CD14-positive monocyte (primary cell): Measurements from ENCODE around the gene LAYN. TPM values are rescaled to one million over a fixed set of nuclear protein-coding genes. Genes with fewer than 3 reads are reported as not detected.

Source experiments
- DNase-seq, 3 donors: peaks; one replicate each; pipeline ENCODE4 v3.0.0-alpha.2; 2011 to 2022
- H2AFZ ChIP-seq: 2 replicates; pipeline ENCODE4 v1.6.0; 2012; ENCODE audit warnings: mild to moderate bottlenecking, low read depth, low read length, inconsistent platforms; ENCODE audit not compliant: insufficient read depth, poor library complexity, severe bottlenecking
- H3K27ac ChIP-seq, 2 donors: 1 replicate in 1 of 2; 2 replicates in 1 of 2; pipeline ENCODE4 v1.5.1; 2012 to 2013; ENCODE audit warnings: low read length in 2 of 2, control low read depth in 1 of 2, inconsistent platforms in 1 of 2, low read depth in 1 of 2, mild to moderate bottlenecking in 1 of 2
- H3K27me3 ChIP-seq, 2 donors: one replicate each; pipeline versions ENCODE4 v1.6.0 to v1.6.1; 2011 to 2013; ENCODE audit warnings: low read length in 2 of 2; ENCODE audit not compliant: control insufficient read depth in 2 of 2, insufficient read depth in 2 of 2
- H3K36me3 ChIP-seq, 2 donors: replicated peaks in 1 of 2; 1 replicate in 1 of 2; 2 replicates in 1 of 2; pipeline versions ENCODE4 v1.5.1 to v1.6.1; 2012 to 2013; ENCODE audit warnings: low read length in 2 of 2, control low read depth in 1 of 2, inconsistent platforms in 1 of 2, mild to moderate bottlenecking in 1 of 2; ENCODE audit not compliant: insufficient read depth in 2 of 2, control insufficient read depth in 1 of 2
- H3K4me1 ChIP-seq, 2 donors: 1 replicate in 1 of 2; 2 replicates in 1 of 2; pipeline versions ENCODE4 v1.5.1 to v1.6.1; 2012 to 2013; ENCODE audit warnings: low read length in 2 of 2, control low read depth in 1 of 2, inconsistent platforms in 1 of 2, mild to moderate bottlenecking in 1 of 2, moderate library complexity in 1 of 2; ENCODE audit not compliant: insufficient read depth in 2 of 2, control insufficient read depth in 1 of 2
- H3K4me2 ChIP-seq: replicated peaks from 2 replicates; pipeline ENCODE3; 2012; ENCODE audit warnings: low read length, moderate library complexity, mild to moderate bottlenecking; ENCODE audit not compliant: poor library complexity, severe bottlenecking; ENCODE audit errors: extremely low read depth
- H3K4me3 ChIP-seq, 3 experiments: fragments of 200-600 bp in 1 of 3; sonication (generic) in 1 of 3; replicated peaks in 1 of 3; 1 replicate in 2 of 3; 2 replicates in 1 of 3; pipeline ENCODE4 v1.5.1; 2011 to 2013; ENCODE audit warnings: low read length in 3 of 3, mild to moderate bottlenecking in 3 of 3, control low read depth in 2 of 3, low read depth in 2 of 3, inconsistent platforms in 1 of 3, moderate library complexity in 1 of 3
- H3K79me2 ChIP-seq: 2 replicates; pipeline ENCODE4 v1.6.0; 2012; ENCODE audit warnings: mild to moderate bottlenecking, control low read depth, inconsistent platforms, low read length, moderate library complexity; ENCODE audit not compliant: insufficient read depth
- H3K9ac ChIP-seq: 2 replicates; pipeline ENCODE4 v1.6.0; 2017; ENCODE audit warnings: low read length, mild to moderate bottlenecking; ENCODE audit not compliant: insufficient read depth, poor library complexity, severe bottlenecking
- H3K9me3 ChIP-seq, 2 donors: replicated peaks in 1 of 2; 1 replicate in 1 of 2; 2 replicates in 1 of 2; pipeline versions ENCODE4 v1.5.1 to v1.6.1; 2012 to 2013; ENCODE audit warnings: low read length in 2 of 2, control low read depth in 1 of 2; ENCODE audit not compliant: control insufficient read depth in 1 of 2, insufficient read depth in 1 of 2
- H4K20me1 ChIP-seq: 2 replicates; pipeline ENCODE4 v1.6.0; 2012; ENCODE audit warnings: mild to moderate bottlenecking, low read length, control low read depth, moderate library complexity; ENCODE audit not compliant: insufficient read depth
- H3K27ac Mint-ChIP-seq, 7 donors: one replicate each; pipeline ENCODE4 v1.8.0; 2020; ENCODE audit warnings: mild to moderate bottlenecking in 7 of 7, mixed read lengths in 7 of 7, moderate library complexity in 6 of 7, inconsistent platforms in 2 of 7
- H3K27me3 Mint-ChIP-seq, 3 donors: one replicate each; pipeline ENCODE4 v1.8.0; 2021 to 2022; ENCODE audit warnings: low read depth in 3 of 3, mild to moderate bottlenecking in 3 of 3, mixed read lengths in 3 of 3, moderate library complexity in 3 of 3, inconsistent platforms in 1 of 3
- H3K36me3 Mint-ChIP-seq, 2 donors: one replicate each; pipeline ENCODE4 v1.8.0; 2020; ENCODE audit warnings: mixed read lengths in 2 of 2, inconsistent platforms in 1 of 2, mild to moderate bottlenecking in 1 of 2
- H3K4me1 Mint-ChIP-seq: one replicate; pipeline ENCODE4 v1.8.0; 2020; ENCODE audit warnings: mild to moderate bottlenecking, mixed read lengths
- H3K4me3 Mint-ChIP-seq, 2 donors: one replicate each; pipeline ENCODE4 v1.8.0; 2020; ENCODE audit warnings: mild to moderate bottlenecking in 2 of 2, mixed read lengths in 2 of 2, moderate library complexity in 1 of 2
- H3K9me3 Mint-ChIP-seq, 7 donors: one replicate each; pipeline ENCODE4 v1.8.0; 2020 to 2022; ENCODE audit warnings: mixed read lengths in 7 of 7, mild to moderate bottlenecking in 6 of 7, moderate library complexity in 6 of 7, inconsistent platforms in 2 of 7
- WGBS: methylation state at CpG from one replicate; pipeline ENCODE4 v1.1.5; 2013; ENCODE audit warnings: missing lambda C conversion rate; ENCODE audit not compliant: insufficient coverage; 5-methylcytosine and 5-hydroxymethylcytosine counted together
- intact Hi-C, 2 donors: fragments of 100-400 bp; cut with micrococcal nuclease; formaldehyde crosslinking; loops; one replicate each; pipeline versions ENCODE4 v1.15.0 to v1.15.1; 2023
- polyA plus RNA-seq, 3 donors: library from polyadenylated mRNA; depleted of rRNA in 1 of 3; unstranded in 2 of 3; stranded (reverse) in 1 of 3; fragments of 300-500 nt in 2 of 3; fragments of >200 nt in 1 of 3; fragmentation: Illumina TruSeq in 2 of 3; gene quantifications; 1 replicate in 2 of 3; 2 replicates in 1 of 3; pipeline ENCODE4 v1.2.3, GENCODE V29; 2012 to 2021
- TF ChIP-seq, protein P1 (sequence below): fragments of 200-600 bp; IDR thresholded peaks from one replicate; pipeline ENCODE4 v1.8.0; 2022; ENCODE audit warnings: antibody characterized with exemption, mild to moderate bottlenecking

Gene LAYN
- polyA plus RNA-seq, 3 donors: not detected

GRCh38 chr11:111555255-111555654, 14.7 kb downstream of the LAYN start:
- TF ChIP-seq, protein P1, sequence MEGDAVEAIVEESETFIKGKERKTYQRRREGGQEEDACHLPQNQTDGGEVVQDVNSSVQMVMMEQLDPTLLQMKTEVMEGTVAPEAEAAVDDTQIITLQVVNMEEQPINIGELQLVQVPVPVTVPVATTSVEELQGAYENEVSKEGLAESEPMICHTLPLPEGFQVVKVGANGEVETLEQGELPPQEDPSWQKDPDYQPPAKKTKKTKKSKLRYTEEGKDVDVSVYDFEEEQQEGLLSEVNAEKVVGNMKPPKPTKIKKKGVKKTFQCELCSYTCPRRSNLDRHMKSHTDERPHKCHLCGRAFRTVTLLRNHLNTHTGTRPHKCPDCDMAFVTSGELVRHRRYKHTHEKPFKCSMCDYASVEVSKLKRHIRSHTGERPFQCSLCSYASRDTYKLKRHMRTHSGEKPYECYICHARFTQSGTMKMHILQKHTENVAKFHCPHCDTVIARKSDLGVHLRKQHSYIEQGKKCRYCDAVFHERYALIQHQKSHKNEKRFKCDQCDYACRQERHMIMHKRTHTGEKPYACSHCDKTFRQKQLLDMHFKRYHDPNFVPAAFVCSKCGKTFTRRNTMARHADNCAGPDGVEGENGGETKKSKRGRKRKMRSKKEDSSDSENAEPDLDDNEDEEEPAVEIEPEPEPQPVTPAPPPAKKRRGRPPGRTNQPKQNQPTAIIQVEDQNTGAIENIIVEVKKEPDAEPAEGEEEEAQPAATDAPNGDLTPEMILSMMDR: no peak
- Mint-ChIP-seq H3K36me3 (no peaks in the 10 kb centered on the region), H3K4me1 (peaks cover 3% of the 10 kb centered on the region), H3K27ac (no peak overlapping the region), H3K27me3 (peaks cover 0 to 4% (median 0%) of the 10 kb centered on the region in 3 donors), H3K9me3 (peaks cover 5 to 16% (median 13%) of the 10 kb centered on the region in 7 donors), H3K4me3 (no peak overlapping the region)
- intact Hi-C loops: no loop called here
- H3K4me3 ChIP-seq: no peak overlapping the region
- H3K9me3 ChIP-seq: peaks cover 7 to 9% of the 10 kb centered on the region in 2 donors
- H4K20me1 ChIP-seq: no peaks in the 10 kb centered on the region
- H2AFZ ChIP-seq: no peak overlapping the region
- no peak overlapping the region for H3K9ac ChIP-seq
- H3K4me2 ChIP-seq: no peak overlapping the region
- no peaks in the 10 kb centered on the region for H3K79me2 ChIP-seq
- no peaks in the 10 kb centered on the region for H3K27me3 ChIP-seq
- H3K27ac ChIP-seq: no peak overlapping the region
- no peak for DNase-seq
- H3K4me1 ChIP-seq: no peaks in the 10 kb centered on the region
- H3K36me3 ChIP-seq: no peaks in the 10 kb centered on the region

DNA sequence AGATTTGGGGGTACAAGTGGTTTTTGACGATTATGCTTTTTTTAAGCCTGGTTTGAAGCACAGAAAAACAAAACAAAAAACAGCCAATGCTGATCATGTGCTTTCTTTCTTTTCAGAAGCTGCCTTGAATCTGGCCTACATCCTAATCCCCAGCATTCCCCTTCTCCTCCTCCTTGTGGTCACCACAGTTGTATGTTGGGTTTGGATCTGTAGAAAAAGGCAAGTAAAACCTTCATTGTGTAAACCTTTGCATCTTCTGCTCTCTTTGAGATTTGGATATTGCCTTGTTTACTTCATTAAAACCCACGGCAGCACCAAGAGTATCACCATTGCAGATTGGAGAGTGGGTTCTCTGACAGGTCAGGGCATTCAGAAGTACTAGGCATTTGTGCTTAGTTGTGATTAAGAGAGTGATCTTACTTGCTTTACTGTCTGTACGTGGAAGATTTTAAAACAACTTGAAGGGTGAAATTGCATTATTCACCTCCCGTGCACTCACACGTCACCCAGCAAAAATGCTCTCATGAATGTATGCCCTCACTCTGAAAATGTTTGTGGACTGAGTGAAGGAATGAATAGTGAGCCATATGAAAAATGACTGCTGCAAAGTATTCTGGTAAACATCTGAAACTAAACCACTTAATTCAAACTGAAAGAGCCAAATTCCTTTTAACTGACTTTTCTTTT, 17.0 kb downstream of the LAYN start:
- H3K36me3 ChIP-seq: no peaks in the 10 kb centered on the region
- H3K4me3 Mint-ChIP-seq: no peak overlapping the region
- DNase-seq: no peak
- H4K20me1 ChIP-seq: no peaks in the 10 kb centered on the region
- H3K4me1 Mint-ChIP-seq: peaks cover 3% of the 10 kb centered on the region
- H3K4me3 ChIP-seq: no peak overlapping the region
- peak overlapping the region in 1 of 7 donors; percentile 21 for H3K27ac Mint-ChIP-seq
- 96% methylated on average over 4 of the region's 5 CpGs for WGBS
- no peaks in the 10 kb centered on the region for H3K27me3 ChIP-seq
- H3K4me2 ChIP-seq: no peak overlapping the region
- TF ChIP-seq, protein P1: no peak
- no peaks in the 10 kb centered on the region for H3K79me2 ChIP-seq
- H3K36me3 Mint-ChIP-seq: no peaks in the 10 kb centered on the region
- H3K9ac ChIP-seq: no peak overlapping the region
- no peak overlapping the region for H3K27ac ChIP-seq
- no peaks in the 10 kb centered on the region for H3K4me1 ChIP-seq
- H3K9me3 ChIP-seq: peaks cover 7 to 9% of the 10 kb centered on the region in 2 donors
- intact Hi-C loops: no loop called here
- peaks cover 0 to 4% (median 0%) of the 10 kb centered on the region in 3 donors for H3K27me3 Mint-ChIP-seq
- peaks cover 5 to 16% (median 13%) of the 10 kb centered on the region in 7 donors for H3K9me3 Mint-ChIP-seq
- H2AFZ ChIP-seq: no peak overlapping the region
